ENCODE results near the gene CACNA1D.
"Not testable (repeated sequence)": the region's sequence is repeated elsewhere in the genome, so short reads cannot be mapped to it uniquely, and the experiment has no call there.

The CACNA1D gene

DNA sequence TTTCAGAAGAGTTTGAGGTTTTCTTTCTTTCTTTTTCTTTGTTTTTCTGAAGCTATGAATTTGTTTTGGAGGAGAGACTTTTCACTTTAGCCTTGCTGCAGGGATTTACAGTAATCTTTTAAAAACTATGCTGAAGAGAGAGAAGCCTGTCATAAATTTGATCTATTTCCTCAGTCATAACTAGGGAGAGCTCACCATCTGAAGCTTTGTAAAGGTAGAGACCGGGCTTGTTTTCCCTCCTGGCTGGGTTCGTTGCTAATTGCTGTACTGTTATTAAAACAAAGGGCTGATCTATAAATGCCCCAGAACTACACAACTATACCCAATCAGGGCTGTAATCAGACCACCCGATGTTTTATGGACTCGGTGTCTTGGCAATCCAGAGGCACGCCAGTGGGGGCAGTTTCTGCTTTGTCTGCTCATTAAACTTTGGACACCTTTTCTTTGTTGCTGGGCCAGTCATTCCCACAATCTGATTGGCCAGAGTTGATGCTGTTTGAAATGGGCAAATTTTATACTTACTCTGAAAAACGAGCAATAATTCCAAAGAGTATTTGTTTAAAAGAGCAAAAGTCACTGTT is 164.3 kb downstream of the CACNA1D start:
- no peak for DNase-seq (ENCODE audit: low read depth, low spot score)
- Histone ChIP-seq H3K9me3 (ENCODE audit: low read depth, low read length) (no peaks in the 10 kb centered on the region), H3K36me3 (ENCODE audit: insufficient read depth, low read length) (no peaks in the 10 kb centered on the region), H3K27ac (no peak overlapping the region), H3K4me3 (no peak overlapping the region), H3K9ac (ENCODE audit: insufficient read length) (no peak overlapping the region)
- no peak for TF ChIP-seq POLR2AphosphoS5 (IDR thresholded peaks at IDR 0.05; ENCODE audit: borderline replicate concordance, low read depth, low read length)
- TF ChIP-seq EZH2 (IDR thresholded peaks at IDR 0.05), result no peak
- TF ChIP-seq FOXP2 (optimal IDR thresholded peaks at IDR 0.05; ENCODE audit: control extremely low read depth, extremely low read length, insufficient read depth), result no peak

- Histone ChIP-seq H3K4me3 (no peak overlapping the region), H3K9ac (ENCODE audit: insufficient read length) (no peak overlapping the region), H3K36me3 (ENCODE audit: insufficient read depth, low read length) (no peaks in the 10 kb centered on the region), H3K27ac (no peak overlapping the region), H3K9me3 (ENCODE audit: low read depth, low read length) (no peaks in the 10 kb centered on the region)
- TF ChIP-seq POLR2AphosphoS5 (IDR thresholded peaks at IDR 0.05; ENCODE audit: borderline replicate concordance, low read depth, low read length), result no peak
- no peak for TF ChIP-seq EZH2 (IDR thresholded peaks at IDR 0.05)
- TF ChIP-seq FOXP2 (optimal IDR thresholded peaks at IDR 0.05; ENCODE audit: control extremely low read depth, extremely low read length, insufficient read depth), result no peak
- no peak for DNase-seq (ENCODE audit: low read depth, low spot score)
These were observed 165.6 kb downstream of the CACNA1D start for GRCh38 chr3:53659996-53660395.

DNA sequence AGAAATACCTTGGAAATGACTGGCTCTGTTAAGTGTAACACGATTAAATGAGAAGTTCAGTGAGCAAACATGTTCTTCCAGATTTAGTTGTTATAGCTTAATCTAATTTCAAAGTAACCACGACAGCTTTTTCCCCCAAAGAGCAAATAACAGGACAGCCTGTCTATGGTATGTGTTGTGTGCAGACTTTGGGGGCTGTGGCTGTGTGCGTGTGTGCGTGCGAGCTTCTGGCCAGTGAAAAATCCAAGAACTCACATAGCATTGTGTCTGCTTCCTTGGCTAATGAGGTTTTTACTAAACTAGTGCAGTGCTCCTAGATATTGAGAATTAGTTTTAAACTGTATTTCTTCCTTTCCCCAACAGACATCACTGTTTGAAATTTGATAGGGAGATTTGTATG is 167.1 kb downstream of the CACNA1D start:
- TF ChIP-seq FOXP2 (optimal IDR thresholded peaks at IDR 0.05; ENCODE audit: control extremely low read depth, extremely low read length, insufficient read depth), result no peak
- TF ChIP-seq POLR2AphosphoS5 (IDR thresholded peaks at IDR 0.05; ENCODE audit: borderline replicate concordance, low read depth, low read length), result no peak
- TF ChIP-seq EZH2 (IDR thresholded peaks at IDR 0.05), result no peak
- no peak overlapping the region for H3K4me3 ChIP-seq
- H3K9ac ChIP-seq (ENCODE audit: insufficient read length), result no peak overlapping the region
- H3K36me3 ChIP-seq (ENCODE audit: insufficient read depth, low read length), result no peaks in the 10 kb centered on the region
- H3K9me3 ChIP-seq (ENCODE audit: low read depth, low read length), result no peaks in the 10 kb centered on the region
- H3K27ac ChIP-seq, result no peak overlapping the region
- no peak for DNase-seq (ENCODE audit: low read depth, low spot score)

DNA sequence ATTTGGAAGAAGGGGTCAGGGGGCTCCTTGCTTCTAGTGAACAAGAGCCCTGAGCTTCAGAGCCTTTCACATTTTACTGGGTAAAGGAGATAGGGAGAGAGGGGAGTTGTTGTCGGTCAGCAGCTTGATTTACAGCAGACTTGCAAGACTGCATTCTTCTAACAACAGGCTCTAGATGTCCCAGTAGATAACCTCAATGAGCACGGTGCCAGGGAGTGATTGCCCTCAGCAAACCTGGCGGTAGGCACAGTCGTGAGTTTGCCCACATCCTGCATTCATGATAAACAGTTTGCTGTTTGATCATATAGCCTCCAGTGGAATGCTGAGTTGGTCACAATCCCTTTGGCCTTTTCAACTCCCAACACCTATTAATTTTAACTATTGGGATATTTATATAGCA is 170.4 kb downstream of the CACNA1D start:
- not testable (repeated sequence) for H3K9ac ChIP-seq (ENCODE audit: insufficient read length); DNase-seq (ENCODE audit: low read depth, low spot score); H3K27ac ChIP-seq; H3K9me3 ChIP-seq (ENCODE audit: low read depth, low read length); H3K4me3 ChIP-seq; H3K36me3 ChIP-seq (ENCODE audit: insufficient read depth, low read length)

GRCh38 chr3:53665608-53666425 is 171.4 kb downstream of the CACNA1D start:
- H3K9me3 ChIP-seq (ENCODE audit: low read depth, low read length), result no peaks in the 10 kb centered on the region
- no peak for TF ChIP-seq EZH2 (IDR thresholded peaks at IDR 0.05)
- TF ChIP-seq POLR2AphosphoS5 (IDR thresholded peaks at IDR 0.05; ENCODE audit: borderline replicate concordance, low read depth, low read length), result no peak
- no peak for TF ChIP-seq FOXP2 (optimal IDR thresholded peaks at IDR 0.05; ENCODE audit: control extremely low read depth, extremely low read length, insufficient read depth)
- no peak overlapping the region for H3K4me3 ChIP-seq

DNA sequence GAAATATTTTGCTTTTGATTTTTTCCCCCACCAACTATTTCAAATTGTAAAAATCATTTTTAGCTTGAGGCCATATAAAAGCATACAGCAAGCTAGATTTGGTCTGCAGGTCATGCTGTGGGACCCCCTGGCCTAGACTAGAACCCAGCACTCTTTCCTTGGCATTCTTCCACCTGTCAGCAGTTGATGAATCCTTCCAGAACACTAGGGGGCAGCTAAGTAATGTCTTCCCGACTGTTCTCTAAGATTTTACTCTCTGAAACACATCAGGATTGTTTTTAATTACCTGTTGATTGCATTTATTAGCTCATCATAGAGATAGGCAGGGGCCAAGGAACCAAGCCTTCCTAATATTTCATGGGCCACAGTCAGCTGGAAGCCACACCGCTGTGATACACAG is 174.5 kb downstream of the CACNA1D start:
- no peaks in the 10 kb centered on the region for H3K36me3 ChIP-seq (ENCODE audit: insufficient read depth, low read length)
- TF ChIP-seq POLR2AphosphoS5 (IDR thresholded peaks at IDR 0.05; ENCODE audit: borderline replicate concordance, low read depth, low read length) (no peak), EZH2 (IDR thresholded peaks at IDR 0.05) (no peak), FOXP2 (optimal IDR thresholded peaks at IDR 0.05; ENCODE audit: control extremely low read depth, extremely low read length, insufficient read depth) (no peak)
- H3K9me3 ChIP-seq (ENCODE audit: low read depth, low read length), result no peaks in the 10 kb centered on the region
- H3K27ac ChIP-seq, result no peak overlapping the region
- no peak for DNase-seq (ENCODE audit: low read depth, low spot score)
- H3K9ac ChIP-seq (ENCODE audit: insufficient read length), result no peak overlapping the region
- no peak overlapping the region for H3K4me3 ChIP-seq

More at GRCh38 chr3:53665608-53666425, 171.4 kb downstream of the CACNA1D start:
- DNase-seq (ENCODE audit: low read depth, low spot score), result no peak
- H3K27ac ChIP-seq, result no peak overlapping the region
- no peak overlapping the region for H3K9ac ChIP-seq (ENCODE audit: insufficient read length)
- H3K36me3 ChIP-seq (ENCODE audit: insufficient read depth, low read length), result no peaks in the 10 kb centered on the region

DNA sequence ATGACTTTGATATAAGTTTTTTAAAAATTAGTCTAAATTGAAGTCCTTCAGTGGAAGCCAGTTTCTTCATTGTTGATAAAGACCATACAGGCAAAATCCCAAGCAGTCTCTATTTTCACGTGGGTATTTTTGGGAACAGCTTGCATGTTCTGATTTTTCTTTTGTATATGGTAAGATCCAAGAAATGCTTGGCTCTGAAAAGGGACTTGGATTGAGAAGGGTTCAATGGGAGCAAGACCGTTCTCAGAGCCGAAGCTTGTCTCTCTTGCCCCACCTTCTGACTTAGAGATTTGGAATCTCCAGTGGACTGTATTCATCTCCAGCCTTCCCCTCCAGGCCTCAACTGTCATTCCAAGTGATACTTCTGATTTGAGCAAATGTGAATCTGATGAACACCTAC is 176.3 kb downstream of the CACNA1D start:
- H3K36me3 ChIP-seq (ENCODE audit: insufficient read depth, low read length), result no peaks in the 10 kb centered on the region
- no peak for DNase-seq (ENCODE audit: low read depth, low spot score)
- H3K9me3 ChIP-seq (ENCODE audit: low read depth, low read length), result no peaks in the 10 kb centered on the region
- no peak overlapping the region for H3K9ac ChIP-seq (ENCODE audit: insufficient read length)
- H3K27ac ChIP-seq, result no peak overlapping the region
- no peak overlapping the region for H3K4me3 ChIP-seq
- TF ChIP-seq EZH2 (IDR thresholded peaks at IDR 0.05) (no peak), FOXP2 (optimal IDR thresholded peaks at IDR 0.05; ENCODE audit: control extremely low read depth, extremely low read length, insufficient read depth) (no peak), POLR2AphosphoS5 (IDR thresholded peaks at IDR 0.05; ENCODE audit: borderline replicate concordance, low read depth, low read length) (no peak)

DNA sequence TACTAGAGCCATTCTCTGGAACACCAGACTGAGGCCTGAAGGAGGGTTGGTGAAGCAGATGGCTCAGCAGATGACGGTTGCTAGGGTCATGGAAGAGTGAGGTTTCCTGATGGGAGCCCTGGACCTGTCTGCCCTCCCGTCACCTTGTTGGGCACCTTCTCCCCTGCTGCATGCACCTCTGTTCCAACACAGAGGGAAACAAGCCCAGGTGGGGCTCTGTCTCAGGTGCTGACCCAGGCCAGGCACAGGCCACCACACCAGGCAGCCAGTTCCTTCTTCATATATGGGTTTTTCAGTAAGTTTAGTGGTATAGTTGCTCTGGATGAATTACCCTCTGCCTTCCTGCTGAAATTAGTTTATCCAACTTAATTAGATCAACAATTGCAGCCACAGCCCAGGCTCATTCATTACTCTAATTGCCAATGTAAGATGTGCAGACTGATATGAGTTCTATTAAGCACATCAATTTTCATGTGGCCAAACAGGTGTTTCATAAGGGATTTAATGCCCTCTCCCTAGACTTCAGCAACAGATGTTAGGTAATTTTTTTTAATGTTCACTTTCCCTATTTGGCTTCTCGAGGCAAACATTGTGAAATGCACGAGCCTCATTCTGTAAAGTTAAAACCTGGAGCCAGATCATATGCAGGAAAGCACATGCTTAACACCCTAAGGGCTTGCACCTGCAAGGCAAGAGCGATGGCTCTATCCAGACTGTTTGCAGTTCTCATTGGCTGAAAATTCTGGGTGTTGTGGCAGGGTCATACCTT is 177.0 kb downstream of the CACNA1D start:
- Histone ChIP-seq H3K27ac (no peak overlapping the region), H3K9me3 (ENCODE audit: low read depth, low read length) (no peaks in the 10 kb centered on the region), H3K4me3 (no peak overlapping the region), H3K9ac (ENCODE audit: insufficient read length) (no peak overlapping the region), H3K36me3 (ENCODE audit: insufficient read depth, low read length) (no peaks in the 10 kb centered on the region)
- DNase-seq (ENCODE audit: low read depth, low spot score), result no peak
- TF ChIP-seq EZH2 (IDR thresholded peaks at IDR 0.05) (no peak), FOXP2 (optimal IDR thresholded peaks at IDR 0.05; ENCODE audit: control extremely low read depth, extremely low read length, insufficient read depth) (no peak), POLR2AphosphoS5 (IDR thresholded peaks at IDR 0.05; ENCODE audit: borderline replicate concordance, low read depth, low read length) (no peak)
